GM19043 (cell line): ENCODE results near the gene JOSD1.
A peak's percentile ranks its signal among the peaks of the same experiment; 100 is the strongest.
"Not testable (repeated sequence)": the region's sequence is repeated elsewhere in the genome, so short reads cannot be mapped to it uniquely, and the experiment has no call there.

Experiments
- ATAC-seq: cut with Tn5 transposase; IDR thresholded peaks from one replicate; pipeline ENCODE4 v1.9.1; 2021; ENCODE audit warnings: low read depth; ENCODE audit not compliant: unreplicated experiment

JOSD1 gene

GRCh38 chr22:38696606-38697424 lies 3.9 kb downstream of the JOSD1 start:
- no peak for ATAC-seq

GRCh38 chr22:38694940-38695339 lies 5.8 kb downstream of the JOSD1 start:
- no peak for ATAC-seq

GRCh38 chr22:38694049-38694448 lies 6.7 kb downstream of the JOSD1 start:
- ATAC-seq = no peak

- ATAC-seq = no peak
Measured at GRCh38 chr22:38689651-38690050, 11.1 kb downstream of the JOSD1 start.

- no peak for ATAC-seq
Measured at GRCh38 chr22:38685761-38686160, 15.0 kb downstream of the JOSD1 start.

- ATAC-seq = no peak
Measured at GRCh38 chr22:38684895-38685294, 15.8 kb downstream of the JOSD1 start.

GRCh38 chr22:38681582-38682335 lies 19.0 kb downstream of the JOSD1 start, which contains the start of gene TOMM22:
Gene TOMM22 (plus strand): TSS chr22:38681957. CDS start chr22:38681979, 22 bp downstream.
- peak; percentile 87 for ATAC-seq

- no peak for ATAC-seq
Measured at GRCh38 chr22:38675833-38676232, 24.9 kb downstream of the JOSD1 start.

- ATAC-seq = no peak
Measured at GRCh38 chr22:38674888-38675287, 25.9 kb downstream of the JOSD1 start.

GRCh38 chr22:38657045-38657909 lies 43.5 kb downstream of the JOSD1 start:
- ATAC-seq = no peak

GRCh38 chr22:38656256-38657044 lies 44.3 kb downstream of the JOSD1 start, which contains the start of the genes CBY1 and FAM227A:
Gene CBY1 (plus strand): TSS chr22:38656638. CDS start chr22:38668055, 11,417 bp downstream.
Gene FAM227A (minus strand): TSS chr22:38656392. CDS start chr22:38650168, 6,224 bp downstream.
- no peak for ATAC-seq

- no peak for ATAC-seq
Measured at GRCh38 chr22:38655519-38656255, 45.1 kb downstream of the JOSD1 start.

GRCh38 chr22:38653741-38654140 lies 47.0 kb downstream of the JOSD1 start:
- ATAC-seq = no peak

GRCh38 chr22:38652859-38653258 lies 47.9 kb downstream of the JOSD1 start:
- ATAC-seq = no peak

GRCh38 chr22:38649841-38650522 lies 50.8 kb downstream of the JOSD1 start:
- no peak for ATAC-seq

GRCh38 chr22:38645430-38645829 lies 55.3 kb downstream of the JOSD1 start:
- no peak for ATAC-seq

GRCh38 chr22:38644245-38644644 lies 56.5 kb downstream of the JOSD1 start:
- not testable (repeated sequence) for ATAC-seq

- ATAC-seq = no peak
Measured at GRCh38 chr22:38641476-38642040, 59.2 kb downstream of the JOSD1 start.
